H9 (cell line): ENCODE measurements around the gene ZNF479. TPM values are rescaled to one million over a fixed set of nuclear protein-coding genes. Genes with fewer than 3 reads are reported as not detected.

Experiments
- DNase-seq: peaks from one replicate; pipeline ENCODE4 v3.0.0-alpha.2; 2017
- H2AFZ ChIP-seq: one replicate; pipeline ENCODE4 v1.6.1; 2013; ENCODE audit warnings: mild to moderate bottlenecking, low read length, control low read depth, moderate library complexity
- H2AK5ac ChIP-seq: 2 replicates; pipeline ENCODE4 v1.6.1; 2013; ENCODE audit warnings: low read length, control low read depth, mixed read lengths; ENCODE audit not compliant: insufficient read length
- H2BK120ac ChIP-seq: one replicate; pipeline ENCODE4 v1.6.1; 2013; ENCODE audit warnings: low read depth, mild to moderate bottlenecking, low read length, control low read depth, inconsistent platforms; ENCODE audit not compliant: poor library complexity, severe bottlenecking
- H2BK12ac ChIP-seq: 2 replicates; pipeline ENCODE4 v1.6.1; 2013; ENCODE audit warnings: low read length, control low read depth, mixed read lengths, low read depth; ENCODE audit not compliant: insufficient read length
- H2BK15ac ChIP-seq: 2 replicates; pipeline ENCODE4 v1.6.1; 2013; ENCODE audit warnings: low read depth, low read length, control low read depth
- H2BK20ac ChIP-seq: one replicate; pipeline ENCODE4 v1.6.1; 2013; ENCODE audit warnings: low read depth, mild to moderate bottlenecking, low read length, control low read depth, inconsistent platforms; ENCODE audit not compliant: poor library complexity, severe bottlenecking
- H2BK5ac ChIP-seq: 2 replicates; pipeline ENCODE4 v1.6.1; 2013; ENCODE audit warnings: low read length, control low read depth, mixed read lengths; ENCODE audit not compliant: insufficient read length
- H3K14ac ChIP-seq: 2 replicates; pipeline ENCODE4 v1.6.1; 2013; ENCODE audit warnings: low read length, control low read depth; ENCODE audit not compliant: insufficient read depth
- H3K18ac ChIP-seq: 2 replicates; pipeline ENCODE4 v1.6.1; 2013; ENCODE audit warnings: low read depth, mild to moderate bottlenecking, mixed read lengths, low read length, control low read depth; ENCODE audit not compliant: insufficient read length
- H3K23ac ChIP-seq: 2 replicates; pipeline ENCODE4 v1.6.1; 2013; ENCODE audit warnings: low read length, control low read depth, mixed read lengths, low read depth; ENCODE audit not compliant: insufficient read length
- H3K23me2 ChIP-seq: 2 replicates; pipeline ENCODE4 v1.6.1; 2013; ENCODE audit warnings: low read depth, mild to moderate bottlenecking, mixed read lengths, low read length, control low read depth; ENCODE audit not compliant: insufficient read length, poor library complexity, severe bottlenecking
- H3K27ac ChIP-seq: 2 replicates; pipeline ENCODE4 v1.5.1; 2013; ENCODE audit warnings: low read length, control low read depth, mixed read lengths, low read depth; ENCODE audit not compliant: insufficient read length
- H3K27me3 ChIP-seq: 2 replicates; pipeline ENCODE4 v1.6.1; 2013; ENCODE audit warnings: low read length, control low read depth, inconsistent platforms; ENCODE audit not compliant: insufficient read depth
- H3K4ac ChIP-seq: 2 replicates; pipeline ENCODE4 v1.6.1; 2013; ENCODE audit warnings: low read depth, mild to moderate bottlenecking, control low read depth, inconsistent platforms, low read length, moderate library complexity
- H3K4me1 ChIP-seq: 2 replicates; pipeline ENCODE4 v1.6.1; 2013; ENCODE audit warnings: low read length, control low read depth, inconsistent platforms; ENCODE audit not compliant: insufficient read depth
- H3K4me2 ChIP-seq: 2 replicates; pipeline ENCODE4 v1.6.1; 2013; ENCODE audit warnings: low read length, control low read depth, mixed read lengths; ENCODE audit not compliant: insufficient read length, insufficient read depth
- H3K56ac ChIP-seq: 2 replicates; pipeline ENCODE4 v1.6.1; 2013; ENCODE audit warnings: low read depth, mild to moderate bottlenecking, mixed read lengths, low read length, control low read depth; ENCODE audit not compliant: insufficient read length
- H3K79me1 ChIP-seq: 2 replicates; pipeline ENCODE4 v1.6.1; 2013; ENCODE audit warnings: low read depth, mild to moderate bottlenecking, moderate library complexity, low read length, control low read depth, inconsistent platforms; ENCODE audit not compliant: insufficient read depth, poor library complexity, severe bottlenecking
- H3K79me2 ChIP-seq: 2 replicates; pipeline ENCODE4 v1.6.1; 2013; ENCODE audit warnings: low read length, control low read depth, inconsistent platforms; ENCODE audit not compliant: insufficient read depth
- H3K9ac ChIP-seq: 2 replicates; pipeline ENCODE4 v1.6.1; 2013; ENCODE audit warnings: low read length, control low read depth, mixed read lengths; ENCODE audit not compliant: insufficient read length; ENCODE audit errors: extremely low read depth
- H3K9me3 ChIP-seq: one replicate; pipeline ENCODE4 v1.6.1; 2013; ENCODE audit warnings: low read depth, low read length, inconsistent platforms; ENCODE audit not compliant: control insufficient read depth
- H3T11ph ChIP-seq: one replicate; pipeline ENCODE4 v1.6.1; 2013; ENCODE audit warnings: mild to moderate bottlenecking, low read length, control low read depth, inconsistent platforms
- H4K20me1 ChIP-seq: one replicate; pipeline ENCODE4 v1.6.1; 2013; ENCODE audit not compliant: control insufficient read depth, insufficient read length, insufficient read depth
- H4K5ac ChIP-seq: 2 replicates; pipeline ENCODE4 v1.6.1; 2013; ENCODE audit warnings: low read depth, mild to moderate bottlenecking, mixed read lengths, low read length, control low read depth; ENCODE audit not compliant: insufficient read length
- H4K8ac ChIP-seq: replicated peaks from 2 replicates; pipeline ENCODE4 v1.6.1; 2013; ENCODE audit warnings: low read length, control low read depth, mixed read lengths, low read depth; ENCODE audit not compliant: insufficient read length
- H4K91ac ChIP-seq: 2 replicates; pipeline ENCODE4 v1.6.1; 2013; ENCODE audit warnings: low read depth, mild to moderate bottlenecking, moderate library complexity, mixed read lengths, low read length, control low read depth; ENCODE audit not compliant: insufficient read length
- H3K27ac Mint-ChIP-seq, 3 experiments: 2 replicates in 2 of 3; 3 replicates in 1 of 3; pipeline ENCODE4 v1.8.0; 2020 to 2021; ENCODE audit warnings: mixed read lengths in 3 of 3, mild to moderate bottlenecking in 1 of 3, moderate library complexity in 1 of 3
- H3K27me3 Mint-ChIP-seq: 2 replicates; pipeline ENCODE4 v1.8.0; 2021; ENCODE audit warnings: low read depth, mild to moderate bottlenecking, moderate library complexity, mixed read lengths
- H3K36me3 Mint-ChIP-seq, 3 experiments: 2 replicates in 2 of 3; 3 replicates in 1 of 3; pipeline ENCODE4 v1.8.0; 2020 to 2021; ENCODE audit warnings: low read depth in 3 of 3, mixed read lengths in 3 of 3; ENCODE audit not compliant: insufficient read depth in 1 of 3
- H3K4me1 Mint-ChIP-seq, 2 experiments: 2 replicates each; pipeline ENCODE4 v1.8.0; 2020; ENCODE audit warnings: mixed read lengths in 2 of 2
- H3K4me3 Mint-ChIP-seq, 2 experiments: 2 replicates in 1 of 2; 3 replicates in 1 of 2; pipeline ENCODE4 v1.8.0; 2020 to 2021; ENCODE audit warnings: mild to moderate bottlenecking in 2 of 2, mixed read lengths in 2 of 2, moderate library complexity in 1 of 2
- H3K9me3 Mint-ChIP-seq, 2 experiments: 2 replicates in 1 of 2; 3 replicates in 1 of 2; pipeline ENCODE4 v1.8.0; 2020; ENCODE audit warnings: mild to moderate bottlenecking in 2 of 2, mixed read lengths in 2 of 2, moderate library complexity in 1 of 2
- WGBS: extraction: QIAGEN DNeasy Blood & Tissue Kit; methylation state at CpG from one replicate; pipeline ENCODE4 v1.1.7; 2013; ENCODE audit warnings: missing lambda C conversion rate, low lambda C conversion rate, mixed read lengths; ENCODE audit not compliant: insufficient read length; ENCODE audit errors: extremely low coverage; 5-methylcytosine and 5-hydroxymethylcytosine counted together
- total RNA-seq: library from RNA; stranded (reverse); gene quantifications from 2 replicates; pipeline ENCODE4 v1.2.1, GENCODE V29; 2021
- TF ChIP-seq, protein P1 (sequence below): fragments of 200-600 bp; sonication (generic); conservative IDR thresholded peaks from 3 replicates; pipeline ENCODE4 v1.8.0; 2021; ENCODE audit warnings: antibody characterized with exemption, mild to moderate bottlenecking

The ZNF479 gene
- total RNA-seq, 1 experiment from 2014 or later, result not detected

DNA sequence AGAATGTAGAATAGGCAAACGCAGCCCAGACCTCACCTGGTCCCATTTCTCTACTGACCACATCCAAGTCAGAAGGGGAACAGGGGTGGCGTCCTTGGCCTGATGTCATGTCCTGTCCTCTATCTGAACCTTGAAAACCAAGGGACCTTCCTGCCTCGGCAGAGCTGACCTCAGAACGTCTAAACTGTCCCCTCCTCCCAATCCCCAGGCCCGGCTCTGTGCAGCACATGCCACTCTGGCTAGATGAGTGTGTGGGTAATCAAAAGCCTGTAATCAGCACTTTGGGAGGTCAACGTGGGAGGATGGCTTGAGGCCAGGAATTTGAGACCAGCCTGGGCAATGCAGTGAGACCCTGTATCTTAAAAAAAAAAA lies 46.5 kb upstream of the ZNF479 start:
- Histone ChIP-seq H4K5ac (no peak overlapping the region), H4K20me1 (no peaks in the 10 kb centered on the region), H3K27me3 (no peaks in the 10 kb centered on the region), H2BK15ac (no peak overlapping the region), H2AK5ac (no peak overlapping the region), H3K27ac (no peak overlapping the region), H3K23ac (no peak overlapping the region), H3K23me2 (no peaks in the 10 kb centered on the region), H3K18ac (no peak overlapping the region), H2AFZ (no peak overlapping the region), H3K14ac (no peak overlapping the region), H2BK5ac (no peak overlapping the region), H3K9ac (no peak overlapping the region), H2BK12ac (no peak overlapping the region), H3K4me1 (no peaks in the 10 kb centered on the region), H3K9me3 (peaks cover 38% of the 10 kb centered on the region), H2BK120ac (no peak overlapping the region), H3K4ac (no peak overlapping the region), H3K79me2 (no peaks in the 10 kb centered on the region), H3K4me2 (no peak overlapping the region), H3T11ph (no peak overlapping the region), H4K91ac (no peak overlapping the region), H2BK20ac (no peak overlapping the region), H3K79me1 (no peaks in the 10 kb centered on the region), H3K56ac (no peak overlapping the region), H4K8ac (no peak overlapping the region)
- no peak for DNase-seq
- H3K27ac Mint-ChIP-seq, result no peak overlapping the region
- no peaks in the 10 kb centered on the region for H3K4me1 Mint-ChIP-seq
- H3K4me3 Mint-ChIP-seq, result no peak overlapping the region
- peaks cover 6 to 24% (median 11%) of the 10 kb centered on the region in 3 experiments for H3K36me3 Mint-ChIP-seq
- no CpG with 5 or more reads among the region's 6 CpGs for WGBS
- peaks cover 2% of the 10 kb centered on the region; the same call in 1 of the 2 replicates for H3K27me3 Mint-ChIP-seq
- peaks cover 41 to 72% of the 10 kb centered on the region in 2 experiments for H3K9me3 Mint-ChIP-seq
- TF ChIP-seq, protein P1, sequence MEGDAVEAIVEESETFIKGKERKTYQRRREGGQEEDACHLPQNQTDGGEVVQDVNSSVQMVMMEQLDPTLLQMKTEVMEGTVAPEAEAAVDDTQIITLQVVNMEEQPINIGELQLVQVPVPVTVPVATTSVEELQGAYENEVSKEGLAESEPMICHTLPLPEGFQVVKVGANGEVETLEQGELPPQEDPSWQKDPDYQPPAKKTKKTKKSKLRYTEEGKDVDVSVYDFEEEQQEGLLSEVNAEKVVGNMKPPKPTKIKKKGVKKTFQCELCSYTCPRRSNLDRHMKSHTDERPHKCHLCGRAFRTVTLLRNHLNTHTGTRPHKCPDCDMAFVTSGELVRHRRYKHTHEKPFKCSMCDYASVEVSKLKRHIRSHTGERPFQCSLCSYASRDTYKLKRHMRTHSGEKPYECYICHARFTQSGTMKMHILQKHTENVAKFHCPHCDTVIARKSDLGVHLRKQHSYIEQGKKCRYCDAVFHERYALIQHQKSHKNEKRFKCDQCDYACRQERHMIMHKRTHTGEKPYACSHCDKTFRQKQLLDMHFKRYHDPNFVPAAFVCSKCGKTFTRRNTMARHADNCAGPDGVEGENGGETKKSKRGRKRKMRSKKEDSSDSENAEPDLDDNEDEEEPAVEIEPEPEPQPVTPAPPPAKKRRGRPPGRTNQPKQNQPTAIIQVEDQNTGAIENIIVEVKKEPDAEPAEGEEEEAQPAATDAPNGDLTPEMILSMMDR, result no peak
